Pancreas (tissue), 10 donors: Measurements from ENCODE around the gene SLC66A3. TPM values are rescaled to one million over a fixed set of nuclear protein-coding genes. Genes with fewer than 3 reads are reported as not detected.

Experiments used
- ATAC-seq, 4 donors: fragments of 200-7000 bp; cut with Tn5 transposase; one replicate each; pipeline versions ENCODE4 v1.8.0 to v1.9.1; 2020; ENCODE audit warnings: mild to moderate bottlenecking in 4 of 4, moderate library complexity in 4 of 4
- DNase-seq, 6 donors: peaks; one replicate each; pipeline ENCODE4 v3.0.0-alpha.2; 2020
- FAIRE-seq: peaks from 2 replicates; lab custom pipeline; 2012; peaks lifted over from hg19 to GRCh38; lab: Jason Lieb, UNC
- H3K27ac ChIP-seq, 4 donors: fragments of 200-600 bp; sonication (generic); 1 replicate in 3 of 4; 2 replicates in 1 of 4; pipeline versions ENCODE4 v1.5.0 to v1.8.0; 2020
- H3K27me3 ChIP-seq, 4 donors: fragments of 200-600 bp; one replicate each; pipeline ENCODE4 v1.8.0; 2021
- H3K36me3 ChIP-seq, 3 donors: fragments of 200-600 bp; sonication (generic) in 1 of 3; one replicate each; pipeline versions ENCODE4 v1.5.0 to v1.8.0; 2020 to 2021
- H3K4me1 ChIP-seq, 3 donors: fragments of 200-600 bp; one replicate each; pipeline ENCODE4 v1.8.0; 2021
- H3K4me3 ChIP-seq, 4 donors: fragments of 200-600 bp; sonication (generic) in 2 of 4; one replicate each; pipeline versions ENCODE4 v1.5.0 to v1.8.0; 2020 to 2021
- H3K9me3 ChIP-seq, 4 donors: fragments of 200-600 bp; one replicate each; pipeline ENCODE4 v1.8.0; 2021
- WGBS, 2 donors: extraction: QIAGEN DNeasy Blood & Tissue Kit; methylation state at CpG; one replicate each; pipeline ENCODE4 v1.1.7; 2013; 5-methylcytosine and 5-hydroxymethylcytosine counted together
- intact Hi-C, 3 donors: fragments of 100-400 bp; cut with DNase I; formaldehyde crosslinking; loops; one replicate each; pipeline versions ENCODE4 v1.11.1 to v1.14.2; 2022
- polyA plus RNA-seq, 2 donors: library from polyadenylated mRNA; stranded (reverse); fragments of 200-250 nt; gene quantifications; one replicate each; pipeline ENCODE4 v1.2.3, GENCODE V29; 2013
- total RNA-seq, 6 donors: library from RNA; stranded (reverse); fragmentation: NEBNext Ultra II Directional in 4 of 6; extraction: Animal tissue kit (Norgen Biotek cat#: 25700) in 4 of 6; gene quantifications; one replicate each; pipeline versions ENCODE4 v1.2.1 to v1.2.4, GENCODE V29; 2021 to 2023
- TF ChIP-seq, protein P1 (sequence below), 4 donors: fragments of 200-600 bp; sonication (generic) in 3 of 4; IDR thresholded peaks; one replicate each; pipeline versions ENCODE4 v1.5.0 to v1.8.0; 2021; ENCODE audit warnings: antibody characterized with exemption in 4 of 4
- donor health status: healthy with polysubstance abuse.
- donor health status: DM: no; HTN: no; CAD: no; lungs with moderate emphysema.
- donor health status: DM: no; HTN: no; CAD: no.
- donor health status: control.
- donor health status: control.
- donor health status: Bipolar disorder and iron deficiency.
- donor health status: DM: yes; HTN: yes; CAD: no.
- donor health status: DM: no; HTN: no; CAD: no.
- donor health status: DM: no; HTN: no; CAD: no.
- donor health status: DM: yes; HTN: yes; CAD: no.

SLC66A3 gene
- total and polyA plus RNA-seq, 8 donors = 11.1 to 26.5 (median 18.3) TPM

GRCh38 chr2:11174222-11174621, 19.0 kb downstream of the SLC66A3 start:
- ATAC-seq (no peak), DNase-seq (no peak), FAIRE-seq (no peak)
- no peak overlapping the region for H3K4me3 ChIP-seq
- 97% methylated on average over 9 of the region's 9 CpGs for WGBS, 2 donors
- H3K27me3 ChIP-seq = no peaks in the 10 kb centered on the region
- no peaks in the 10 kb centered on the region for H3K36me3 ChIP-seq
- H3K4me1 ChIP-seq = peaks cover 0 to 6% (median 0%) of the 10 kb centered on the region in 3 donors
- TF ChIP-seq, protein P1, sequence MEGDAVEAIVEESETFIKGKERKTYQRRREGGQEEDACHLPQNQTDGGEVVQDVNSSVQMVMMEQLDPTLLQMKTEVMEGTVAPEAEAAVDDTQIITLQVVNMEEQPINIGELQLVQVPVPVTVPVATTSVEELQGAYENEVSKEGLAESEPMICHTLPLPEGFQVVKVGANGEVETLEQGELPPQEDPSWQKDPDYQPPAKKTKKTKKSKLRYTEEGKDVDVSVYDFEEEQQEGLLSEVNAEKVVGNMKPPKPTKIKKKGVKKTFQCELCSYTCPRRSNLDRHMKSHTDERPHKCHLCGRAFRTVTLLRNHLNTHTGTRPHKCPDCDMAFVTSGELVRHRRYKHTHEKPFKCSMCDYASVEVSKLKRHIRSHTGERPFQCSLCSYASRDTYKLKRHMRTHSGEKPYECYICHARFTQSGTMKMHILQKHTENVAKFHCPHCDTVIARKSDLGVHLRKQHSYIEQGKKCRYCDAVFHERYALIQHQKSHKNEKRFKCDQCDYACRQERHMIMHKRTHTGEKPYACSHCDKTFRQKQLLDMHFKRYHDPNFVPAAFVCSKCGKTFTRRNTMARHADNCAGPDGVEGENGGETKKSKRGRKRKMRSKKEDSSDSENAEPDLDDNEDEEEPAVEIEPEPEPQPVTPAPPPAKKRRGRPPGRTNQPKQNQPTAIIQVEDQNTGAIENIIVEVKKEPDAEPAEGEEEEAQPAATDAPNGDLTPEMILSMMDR (IDR thresholded peaks at IDR 0.05) = no peak
- H3K27ac ChIP-seq = no peak overlapping the region
- H3K9me3 ChIP-seq = no peaks in the 10 kb centered on the region
- intact Hi-C loops = no loop called here

GRCh38 chr2:11175293-11175795, 20.1 kb downstream of the SLC66A3 start:
- Histone ChIP-seq H3K4me1 (no peaks in the 10 kb centered on the region), H3K27me3 (no peaks in the 10 kb centered on the region), H3K9me3 (no peaks in the 10 kb centered on the region), H3K27ac (no peak overlapping the region), H3K4me3 (no peak overlapping the region), H3K36me3 (no peaks in the 10 kb centered on the region)
- intact Hi-C loops = no loop called here
- FAIRE-seq = no peak
- TF ChIP-seq, protein P1 (IDR thresholded peaks at IDR 0.05) = no peak
- peak in 1 of 4 donors; percentile 57 for ATAC-seq
- DNase-seq = no peak
- 86 to 89% methylated on average over 6 of the region's 6 CpGs for WGBS, 2 donors

DNA sequence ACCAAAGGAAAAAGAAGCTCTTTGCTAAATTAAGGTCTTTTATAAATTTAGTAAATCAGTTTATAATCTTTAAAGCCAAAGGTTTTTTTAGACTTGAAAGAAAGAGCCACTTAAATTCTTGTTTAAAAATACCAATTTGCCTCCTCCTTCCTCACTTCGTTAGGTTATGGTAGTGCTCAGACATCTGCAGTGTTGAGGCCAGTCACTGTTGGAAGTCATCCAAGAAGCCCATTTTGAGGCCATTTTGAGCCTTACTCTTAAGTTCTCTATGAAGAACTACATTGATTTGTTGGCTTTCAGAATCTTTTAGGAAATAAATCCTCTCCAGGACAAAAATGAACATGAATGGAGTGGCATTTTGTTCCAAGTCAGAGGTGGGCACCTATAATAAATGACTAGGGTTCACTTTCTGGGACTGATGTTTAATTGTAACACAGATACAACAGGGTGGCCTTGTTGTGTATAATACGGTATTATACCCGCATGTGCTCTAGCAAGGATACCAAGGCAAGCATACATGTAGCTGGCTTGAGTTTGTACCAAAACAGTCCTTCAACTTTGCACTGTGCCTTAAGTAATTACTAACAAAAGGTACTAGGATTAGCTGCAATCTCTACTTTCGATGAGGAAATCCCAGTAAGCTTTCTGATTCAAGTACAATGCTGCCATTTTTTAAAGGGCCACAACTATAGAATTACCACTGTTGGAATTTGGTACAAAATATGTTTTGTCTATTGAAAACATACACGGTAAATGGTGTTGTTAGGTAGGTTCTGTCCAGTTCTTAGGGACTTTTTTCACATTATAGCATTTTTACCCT, 22.8 kb downstream of the SLC66A3 start:
- TF ChIP-seq, protein P1 (IDR thresholded peaks at IDR 0.05) = no peak
- no peak overlapping the region for H3K27ac ChIP-seq
- H3K9me3 ChIP-seq = no peaks in the 10 kb centered on the region
- DNase-seq (no peak), FAIRE-seq (no peak), ATAC-seq (no peak)
- no peaks in the 10 kb centered on the region for H3K4me1 ChIP-seq
- intact Hi-C loops = no loop called here
- WGBS, 2 donors = 59 to 68% methylated on average over 5 of the region's 5 CpGs
- no peak overlapping the region for H3K4me3 ChIP-seq
- no peaks in the 10 kb centered on the region for H3K36me3 ChIP-seq
- no peaks in the 10 kb centered on the region for H3K27me3 ChIP-seq

DNA sequence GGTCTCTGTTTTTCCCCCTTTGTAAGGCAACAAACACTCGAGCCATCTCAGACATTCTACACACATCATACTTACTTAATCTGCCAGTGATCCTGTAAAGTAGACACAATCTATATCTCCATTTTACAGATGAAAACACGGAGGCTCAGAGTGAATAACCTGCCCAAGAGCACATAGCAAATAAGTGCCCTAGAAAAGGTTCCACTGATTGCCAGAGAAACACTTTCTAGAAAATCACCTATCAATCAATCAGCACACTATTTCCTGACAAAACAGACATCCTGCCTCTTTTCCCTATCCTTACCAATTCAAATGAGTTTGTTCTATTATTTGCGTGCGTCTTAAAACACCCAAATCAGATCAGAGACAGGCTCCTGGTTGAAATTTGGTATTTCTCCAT, 23.9 kb downstream of the SLC66A3 start:
- ATAC-seq = no peak
- no peak for FAIRE-seq
- no peak overlapping the region for H3K4me3 ChIP-seq
- WGBS, 2 donors = 74 to 76% methylated on average over 4 of the region's 4 CpGs
- H3K36me3 ChIP-seq = no peaks in the 10 kb centered on the region
- H3K9me3 ChIP-seq = no peaks in the 10 kb centered on the region
- no peak overlapping the region for H3K27ac ChIP-seq
- no peak for DNase-seq
- TF ChIP-seq, protein P1 (IDR thresholded peaks at IDR 0.05) = no peak
- H3K4me1 ChIP-seq = no peaks in the 10 kb centered on the region
- no peaks in the 10 kb centered on the region for H3K27me3 ChIP-seq
- intact Hi-C loops = no loop called here

GRCh38 chr2:11179899-11180298, 24.6 kb downstream of the SLC66A3 start:
- 85 to 87% methylated on average over 4 of the region's 4 CpGs for WGBS, 2 donors
- Histone ChIP-seq H3K27me3 (no peaks in the 10 kb centered on the region), H3K36me3 (no peaks in the 10 kb centered on the region), H3K27ac (no peak overlapping the region), H3K4me1 (no peaks in the 10 kb centered on the region), H3K4me3 (no peak overlapping the region), H3K9me3 (no peaks in the 10 kb centered on the region)
- DNase-seq (no peak), FAIRE-seq (no peak), ATAC-seq (no peak)
- intact Hi-C loops = no loop called here
- TF ChIP-seq, protein P1 (IDR thresholded peaks at IDR 0.05) = no peak
